Right lobe of liver (tissue), 6 donors: Measurements from ENCODE around the gene TRMT44. TPM values are rescaled to one million over a fixed set of nuclear protein-coding genes. Genes with fewer than 3 reads are reported as not detected.
"Not testable (repeated sequence)": the region's sequence is repeated elsewhere in the genome, so short reads cannot be mapped to it uniquely, and the experiment has no call there.

Experiments used
- ATAC-seq, 4 donors: fragments of 200-7000 bp; cut with Tn5 transposase; one replicate each; pipeline ENCODE4 v1.9.1; 2020; ENCODE audit warnings: mild to moderate bottlenecking in 4 of 4, moderate library complexity in 4 of 4
- DNase-seq, 3 donors: peaks; one replicate each; pipeline ENCODE4 v3.0.0-alpha.2; 2020
- H3K27ac ChIP-seq, 3 donors: fragments of 200-600 bp; one replicate each; pipeline ENCODE4 v1.8.0; 2022
- H3K27me3 ChIP-seq, 2 donors: fragments of 200-600 bp; one replicate each; pipeline ENCODE4 v1.8.0; 2022
- H3K36me3 ChIP-seq, 4 donors: fragments of 200-600 bp; sonication (generic) in 1 of 4; one replicate each; pipeline versions ENCODE4 v1.5.1 to v1.8.0; 2017 to 2022; ENCODE audit warnings: control low read depth in 1 of 4
- H3K4me1 ChIP-seq, 4 donors: fragments of 200-600 bp; sonication (generic) in 1 of 4; one replicate each; pipeline versions ENCODE4 v1.5.1 to v1.8.0; 2017 to 2022; ENCODE audit warnings: control low read depth in 1 of 4
- H3K4me3 ChIP-seq, 3 donors: fragments of 200-600 bp; one replicate each; pipeline ENCODE4 v1.8.0; 2022
- H3K9me3 ChIP-seq, 4 donors: fragments of 200-600 bp; sonication (generic) in 1 of 4; one replicate each; pipeline versions ENCODE4 v1.5.1 to v1.8.0; 2017 to 2022; ENCODE audit warnings: control low read depth in 1 of 4
- CTCF ChIP-seq, 4 donors: fragments of 200-600 bp in 3 of 4; fragments of 450-650 bp in 1 of 4; IDR thresholded peaks; one replicate each; pipeline versions ENCODE4 v1.5.1 to v1.8.0; 2016 to 2022; ENCODE audit warnings: antibody characterized with exemption in 4 of 4, mild to moderate bottlenecking in 2 of 4
- POLR2A ChIP-seq: fragments of 450-650 bp; IDR thresholded peaks from one replicate; pipeline ENCODE4 v1.6.1; 2017; ENCODE audit warnings: antibody characterized with exemption, mild to moderate bottlenecking
- WGBS: methylation state at CpG from one replicate; pipeline ENCODE4 v1.1.6; 2018; ENCODE audit warnings: low coverage, low lambda C conversion rate; ENCODE audit not compliant: insufficient coverage; ENCODE audit errors: missing lambda C conversion rate; 5-methylcytosine and 5-hydroxymethylcytosine counted together
- intact Hi-C, 2 donors: fragments of 100-400 bp; cut with DNase I; formaldehyde crosslinking; loops; one replicate each; pipeline versions ENCODE4 v1.11.2 to v1.14.1; 2022
- total RNA-seq, 6 experiments: library from RNA; depleted of rRNA in 2 of 6; stranded (reverse); fragments of >200 nt in 2 of 6; fragmentation: NEBNext Ultra II Directional in 3 of 6; extraction: Animal tissue kit (Norgen Biotek cat#: 25700) in 3 of 6; gene quantifications; one replicate each; pipeline versions ENCODE4 v1.1.0 to v1.2.4, GENCODE V29; 2016 to 2023
- donor health status: DM: no; HTN: yes; CAD: no.
- donor health status: DM: no; HTN: no; CAD: no.
- donor health status: DM: no; HTN: no; CAD: no.
- donor health status: DM: no; HTN: yes; CAD: no.
- donor health status: DM: no; HTN: yes; CAD: no.

TRMT44 gene
- total RNA-seq, 6 experiments from 2014 or later = 8.8 to 10.6 (median 9.6) TPM

- WGBS = 95% methylated on average over 11 of the region's 11 CpGs
- DNase-seq (no peak), ATAC-seq (no peak)
- no peak overlapping the region for H3K4me3 ChIP-seq
- TF ChIP-seq CTCF (IDR thresholded peaks at IDR 0.05) (no peak), POLR2A (no peak)
- H3K4me1 ChIP-seq = no peaks in the 10 kb centered on the region
- intact Hi-C loops = no loop called here
- no peaks in the 10 kb centered on the region for H3K36me3 ChIP-seq
- no peaks in the 10 kb centered on the region for H3K9me3 ChIP-seq
- no peak overlapping the region for H3K27ac ChIP-seq
- no peaks in the 10 kb centered on the region for H3K27me3 ChIP-seq
Observed at GRCh38 chr4:8512510-8512909, 71.9 kb downstream of the TRMT44 start.

- H3K36me3 ChIP-seq, ATAC-seq, DNase-seq, H3K4me1 ChIP-seq, H3K4me3 ChIP-seq, H3K27me3 ChIP-seq, H3K27ac ChIP-seq, intact Hi-C loops, H3K9me3 ChIP-seq: not testable (repeated sequence)
- 70% methylated on average over 4 of the region's 4 CpGs for WGBS
Observed at GRCh38 chr4:8513080-8513479, 72.5 kb downstream of the TRMT44 start.

GRCh38 chr4:8513931-8514330, 73.4 kb downstream of the TRMT44 start:
- TF ChIP-seq POLR2A (no peak), CTCF (IDR thresholded peaks at IDR 0.05) (no peak)
- Histone ChIP-seq H3K27ac (no peak overlapping the region), H3K4me1 (no peaks in the 10 kb centered on the region), H3K27me3 (no peaks in the 10 kb centered on the region), H3K9me3 (no peaks in the 10 kb centered on the region), H3K4me3 (no peak overlapping the region), H3K36me3 (no peaks in the 10 kb centered on the region)
- 38% methylated on average over 3 of the region's 8 CpGs for WGBS
- ATAC-seq (no peak), DNase-seq (no peak)
- intact Hi-C loops = no loop called here

GRCh38 chr4:8514391-8514790, 73.8 kb downstream of the TRMT44 start:
- ATAC-seq (no peak), DNase-seq (no peak)
- TF ChIP-seq CTCF (IDR thresholded peaks at IDR 0.05) (no peak), POLR2A (no peak)
- no peaks in the 10 kb centered on the region for H3K27me3 ChIP-seq
- intact Hi-C loops = no loop called here
- H3K9me3 ChIP-seq = no peaks in the 10 kb centered on the region
- H3K4me3 ChIP-seq = no peak overlapping the region
- 78% methylated on average over 10 of the region's 10 CpGs for WGBS
- no peaks in the 10 kb centered on the region for H3K4me1 ChIP-seq
- H3K27ac ChIP-seq = no peak overlapping the region
- no peaks in the 10 kb centered on the region for H3K36me3 ChIP-seq

GRCh38 chr4:8515316-8516060, 74.9 kb downstream of the TRMT44 start:
- no peak for ATAC-seq
- 62% methylated on average over 10 of the region's 18 CpGs for WGBS
- no peak overlapping the region for H3K4me3 ChIP-seq
- intact Hi-C loops = no loop called here
- no peaks in the 10 kb centered on the region for H3K27me3 ChIP-seq
- H3K36me3 ChIP-seq = no peaks in the 10 kb centered on the region
- no peak for DNase-seq
- H3K4me1 ChIP-seq = no peaks in the 10 kb centered on the region
- no peak overlapping the region for H3K27ac ChIP-seq
- TF ChIP-seq CTCF (IDR thresholded peaks at IDR 0.05) (no peak), POLR2A (no peak)
- H3K9me3 ChIP-seq = no peaks in the 10 kb centered on the region
